PC-9 (cell line): ENCODE measurements around the gene PTPRM.

ENCODE experiments used
- CTCF ChIP-seq: fragments of 200-600 bp; sonication (generic); conservative IDR thresholded peaks from 2 replicates; pipeline ENCODE4 v1.6.1; 2017; ENCODE audit warnings: mixed run types, antibody characterized with exemption, mild to moderate bottlenecking, moderate library complexity
- EZH2 ChIP-seq: fragments of 200-600 bp; sonication (generic); IDR thresholded peaks from 2 replicates; pipeline ENCODE4 v1.8.0; 2017; ENCODE audit warnings: antibody characterized with exemption, low read depth

- TF ChIP-seq CTCF (no peak), EZH2 (no peak)
Observed at GRCh38 chr18:7787339-7787738, 220.2 kb downstream of the PTPRM start.
